ENCODE measurements around the gene MAGI1.

DNA sequence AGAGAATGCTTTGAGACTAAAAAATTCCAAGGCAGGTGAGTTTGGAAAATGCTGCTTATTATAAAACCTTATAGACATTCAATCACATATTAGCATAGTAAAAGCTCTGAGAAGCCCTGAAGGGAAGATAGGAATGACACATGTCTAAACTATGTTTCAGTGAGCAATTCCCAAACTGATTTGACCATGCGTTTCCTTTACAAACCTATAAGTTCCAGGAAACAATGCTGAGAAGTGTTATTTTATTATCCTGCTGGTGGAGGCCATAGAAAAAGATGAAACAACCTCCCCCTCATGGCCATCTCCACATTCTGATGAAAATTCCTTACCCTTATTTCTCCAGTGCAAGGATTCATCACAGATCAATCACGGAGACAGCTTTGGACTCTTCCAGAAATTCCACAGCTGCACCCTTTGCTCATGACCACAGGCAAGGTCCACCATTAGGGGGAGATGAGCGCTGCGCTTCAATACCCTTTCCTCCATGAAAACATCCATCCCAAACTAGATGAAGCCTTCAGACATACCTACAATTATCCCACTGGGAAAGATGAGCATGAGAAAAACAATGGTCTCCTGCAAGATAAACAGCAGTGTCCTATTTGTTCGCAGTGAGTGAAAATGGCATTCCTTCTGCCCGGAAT, 372.1 kb downstream of the MAGI1 start:
- no peak for TF ChIP-seq POLR2A (IDR thresholded peaks at IDR 0.05)
- TF ChIP-seq, protein P1, sequence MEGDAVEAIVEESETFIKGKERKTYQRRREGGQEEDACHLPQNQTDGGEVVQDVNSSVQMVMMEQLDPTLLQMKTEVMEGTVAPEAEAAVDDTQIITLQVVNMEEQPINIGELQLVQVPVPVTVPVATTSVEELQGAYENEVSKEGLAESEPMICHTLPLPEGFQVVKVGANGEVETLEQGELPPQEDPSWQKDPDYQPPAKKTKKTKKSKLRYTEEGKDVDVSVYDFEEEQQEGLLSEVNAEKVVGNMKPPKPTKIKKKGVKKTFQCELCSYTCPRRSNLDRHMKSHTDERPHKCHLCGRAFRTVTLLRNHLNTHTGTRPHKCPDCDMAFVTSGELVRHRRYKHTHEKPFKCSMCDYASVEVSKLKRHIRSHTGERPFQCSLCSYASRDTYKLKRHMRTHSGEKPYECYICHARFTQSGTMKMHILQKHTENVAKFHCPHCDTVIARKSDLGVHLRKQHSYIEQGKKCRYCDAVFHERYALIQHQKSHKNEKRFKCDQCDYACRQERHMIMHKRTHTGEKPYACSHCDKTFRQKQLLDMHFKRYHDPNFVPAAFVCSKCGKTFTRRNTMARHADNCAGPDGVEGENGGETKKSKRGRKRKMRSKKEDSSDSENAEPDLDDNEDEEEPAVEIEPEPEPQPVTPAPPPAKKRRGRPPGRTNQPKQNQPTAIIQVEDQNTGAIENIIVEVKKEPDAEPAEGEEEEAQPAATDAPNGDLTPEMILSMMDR (IDR thresholded peaks at IDR 0.05) = no peak
- no peak for TF ChIP-seq EP300 (IDR thresholded peaks at IDR 0.05)
